Stimulated activated CD4-positive, alpha-beta T cell treated with anti-CD3 and anti-CD28 coated beads, Interleukin-4, amount 100 ng/mL, for 24 hours (primary cell): ENCODE results near the gene SOX5.
"Not testable (repeated sequence)": the region's sequence is repeated elsewhere in the genome, so short reads cannot be mapped to it uniquely, and the experiment has no call there.

ENCODE experiments used
- DNase-seq: peaks from one replicate; pipeline ENCODE4 v3.0.0-alpha.2; 2020

Gene SOX5

GRCh38 chr12:23830210-23830609 lies 119.3 kb downstream of the SOX5 start:
- no peak for DNase-seq

GRCh38 chr12:23827353-23827752 lies 122.1 kb downstream of the SOX5 start:
- DNase-seq: no peak

GRCh38 chr12:23825124-23825523 lies 124.3 kb downstream of the SOX5 start:
- DNase-seq: not testable (repeated sequence)

GRCh38 chr12:23824358-23824757 lies 125.1 kb downstream of the SOX5 start:
- DNase-seq: no peak

- DNase-seq: not testable (repeated sequence)
Measured at GRCh38 chr12:23822883-23823282, 126.6 kb downstream of the SOX5 start.

- DNase-seq: no peak
Measured at GRCh38 chr12:23817345-23817744, 132.1 kb downstream of the SOX5 start.

GRCh38 chr12:23816394-23816851 lies 133.0 kb downstream of the SOX5 start:
- no peak for DNase-seq

GRCh38 chr12:23815810-23816209 lies 133.7 kb downstream of the SOX5 start:
- DNase-seq: no peak

- no peak for DNase-seq
Measured at GRCh38 chr12:23813206-23813605, 136.3 kb downstream of the SOX5 start.

- DNase-seq: no peak
Measured at GRCh38 chr12:23810329-23810902, 139.1 kb downstream of the SOX5 start.

GRCh38 chr12:23803540-23803939 lies 145.9 kb downstream of the SOX5 start:
- no peak for DNase-seq

GRCh38 chr12:23795494-23795893 lies 154.0 kb downstream of the SOX5 start:
- no peak for DNase-seq

- no peak for DNase-seq
Measured at GRCh38 chr12:23781118-23781517, 168.4 kb downstream of the SOX5 start.

GRCh38 chr12:23775208-23775607 lies 174.3 kb downstream of the SOX5 start:
- no peak for DNase-seq

GRCh38 chr12:23771240-23771949 lies 178.1 kb downstream of the SOX5 start:
- DNase-seq: no peak

GRCh38 chr12:23770202-23770938 lies 179.1 kb downstream of the SOX5 start:
- DNase-seq: no peak

- no peak for DNase-seq
Measured at GRCh38 chr12:23767834-23768233, 181.6 kb downstream of the SOX5 start.

GRCh38 chr12:23763724-23764123 lies 185.7 kb downstream of the SOX5 start:
- DNase-seq: no peak

- DNase-seq: no peak
Measured at GRCh38 chr12:23760495-23760894, 189.0 kb downstream of the SOX5 start.

- DNase-seq: no peak
Measured at GRCh38 chr12:23758608-23759007, 190.9 kb downstream of the SOX5 start.

- DNase-seq: no peak
Measured at GRCh38 chr12:23757541-23757962, 191.9 kb downstream of the SOX5 start.

- no peak for DNase-seq
Measured at GRCh38 chr12:23756416-23756815, 193.1 kb downstream of the SOX5 start.

GRCh38 chr12:23753628-23754365 lies 195.7 kb downstream of the SOX5 start:
- no peak for DNase-seq
